ENCODE results near the gene CDR2. TPM values are rescaled to one million over a fixed set of nuclear protein-coding genes. Genes with fewer than 3 reads are reported as not detected.
"Not testable (repeated sequence)": the region's sequence is repeated elsewhere in the genome, so short reads cannot be mapped to it uniquely, and the experiment has no call there.

CDR2 gene
- total and polyA plus RNA-seq, 2 donors (not counting 1 experiment from before 2014, with no cell fraction given) = 8.0 to 11.3 TPM

GRCh38 chr16:22419908-22420307 lies 45.5 kb upstream of the CDR2 start:
- no peak for TF ChIP-seq CTCF (IDR thresholded peaks at IDR 0.05)
- TF ChIP-seq EZH2 (IDR thresholded peaks at IDR 0.05; ENCODE audit: borderline replicate concordance, insufficient read depth, low read depth, low read length, poor library complexity, severe bottlenecking) = no peak
- Histone ChIP-seq H3K4me2 (replicated peaks; ENCODE audit: low read depth, low read length, poor library complexity, severe bottlenecking) (no peak overlapping the region), H4K20me1 (ENCODE audit: control insufficient read depth, insufficient read depth, low read length, poor library complexity, severe bottlenecking) (no peaks in the 10 kb centered on the region), H3K27ac (ENCODE audit: low read length in 2 of 2) (no peak overlapping the region), H3K9me3 (ENCODE audit: control extremely low read depth in 1 of 3, control insufficient read depth in 2 of 3, insufficient read depth in 1 of 3, low read length in 2 of 3) (no peaks in the 10 kb centered on the region), H3K27me3 (replicated peaks in 1 of 4; ENCODE audit: control extremely low read depth in 1 of 4, control insufficient read depth in 3 of 4, insufficient read depth in 4 of 4, low read length in 3 of 4) (no peaks in the 10 kb centered on the region), H3K9ac (ENCODE audit: low read length) (no peak overlapping the region), H3K4me1 (ENCODE audit: control insufficient read depth in 2 of 2, insufficient read depth in 2 of 2, low read length in 2 of 2) (no peaks in the 10 kb centered on the region), H3K79me2 (ENCODE audit: control insufficient read depth, insufficient read depth, low read length) (no peaks in the 10 kb centered on the region), H3K36me3 (replicated peaks in 1 of 2; ENCODE audit: control extremely low read depth in 1 of 2, control insufficient read depth in 1 of 2, extremely low read depth in 1 of 2, insufficient read depth in 2 of 2, low read length in 1 of 2) (peaks cover 0 to 16% of the 10 kb centered on the region in 2 experiments), H3K4me3 (ENCODE audit: control extremely low read depth in 1 of 5, extremely low read depth in 1 of 5, insufficient read depth in 1 of 5, low read depth in 2 of 5, low read length in 4 of 5) (no peak overlapping the region), H2AFZ (ENCODE audit: insufficient read depth, low read depth, low read length, poor library complexity, severe bottlenecking) (no peak overlapping the region)
- intact Hi-C loops (cut with micrococcal nuclease) = no loop called here
- DNase-seq (no peak), ATAC-seq (ENCODE audit: low read depth) (no peak)
- ChIA-PET CTCF (no interaction called here), POLR2A (no interaction called here)
- H3K27me3 Mint-ChIP-seq = no peaks in the 10 kb centered on the region
- H3K4me1 Mint-ChIP-seq = no peaks in the 10 kb centered on the region
- no peak overlapping the region for H3K4me3 Mint-ChIP-seq
- H3K9me3 Mint-ChIP-seq (ENCODE audit: insufficient read depth) = no peaks in the 10 kb centered on the region
- H3K27ac Mint-ChIP-seq = no peak overlapping the region
- WGBS (ENCODE audit: insufficient coverage) = 99% methylated on average over 10 of the region's 11 CpGs

GRCh38 chr16:22418826-22419225 lies 44.4 kb upstream of the CDR2 start:
- 100% methylated on average over 1 of the region's 3 CpGs for WGBS (ENCODE audit: insufficient coverage)
- Histone ChIP-seq H3K79me2 (ENCODE audit: control insufficient read depth, insufficient read depth, low read length) (no peaks in the 10 kb centered on the region), H3K27ac (ENCODE audit: low read length in 2 of 2) (no peak overlapping the region), H3K27me3 (replicated peaks in 1 of 4; ENCODE audit: control extremely low read depth in 1 of 4, control insufficient read depth in 3 of 4, insufficient read depth in 4 of 4, low read length in 3 of 4) (no peaks in the 10 kb centered on the region), H3K9me3 (ENCODE audit: control extremely low read depth in 1 of 3, control insufficient read depth in 2 of 3, insufficient read depth in 1 of 3, low read length in 2 of 3) (no peaks in the 10 kb centered on the region), H3K36me3 (replicated peaks in 1 of 2; ENCODE audit: control extremely low read depth in 1 of 2, control insufficient read depth in 1 of 2, extremely low read depth in 1 of 2, insufficient read depth in 2 of 2, low read length in 1 of 2) (peaks cover 0 to 15% of the 10 kb centered on the region in 2 experiments), H4K20me1 (ENCODE audit: control insufficient read depth, insufficient read depth, low read length, poor library complexity, severe bottlenecking) (no peaks in the 10 kb centered on the region), H3K9ac (ENCODE audit: low read length) (no peak overlapping the region), H3K4me2 (replicated peaks; ENCODE audit: low read depth, low read length, poor library complexity, severe bottlenecking) (no peak overlapping the region), H2AFZ (ENCODE audit: insufficient read depth, low read depth, low read length, poor library complexity, severe bottlenecking) (no peak overlapping the region), H3K4me3 (ENCODE audit: control extremely low read depth in 1 of 5, extremely low read depth in 1 of 5, insufficient read depth in 1 of 5, low read depth in 2 of 5, low read length in 4 of 5) (no peak overlapping the region), H3K4me1 (ENCODE audit: control insufficient read depth in 2 of 2, insufficient read depth in 2 of 2, low read length in 2 of 2) (no peaks in the 10 kb centered on the region)
- ChIA-PET CTCF (no interaction called here), POLR2A (interaction anchor here (0.7 kb wide), 1 partner anchor 48 kb away, joined by 12 read pairs; no protein-coding TSS in a partner anchor)
- Mint-ChIP-seq H3K4me1 (no peaks in the 10 kb centered on the region), H3K4me3 (no peak overlapping the region), H3K27me3 (no peaks in the 10 kb centered on the region), H3K9me3 (ENCODE audit: insufficient read depth) (no peaks in the 10 kb centered on the region), H3K27ac (no peak overlapping the region)
- TF ChIP-seq EZH2 (IDR thresholded peaks at IDR 0.05; ENCODE audit: borderline replicate concordance, insufficient read depth, low read depth, low read length, poor library complexity, severe bottlenecking) (no peak), CTCF (IDR thresholded peaks at IDR 0.05) (no peak)
- intact Hi-C loops (cut with micrococcal nuclease) = no loop called here
- ATAC-seq (ENCODE audit: low read depth) (no peak), DNase-seq (no peak)

GRCh38 chr16:22417798-22418197 lies 43.4 kb upstream of the CDR2 start:
- H3K27me3 ChIP-seq (replicated peaks in 1 of 4; ENCODE audit: control extremely low read depth in 1 of 4, control insufficient read depth in 3 of 4, insufficient read depth in 4 of 4, low read length in 3 of 4); H3K4me1 ChIP-seq (ENCODE audit: control insufficient read depth in 2 of 2, insufficient read depth in 2 of 2, low read length in 2 of 2); H3K4me2 ChIP-seq (replicated peaks; ENCODE audit: low read depth, low read length, poor library complexity, severe bottlenecking); H3K9me3 Mint-ChIP-seq (ENCODE audit: insufficient read depth); ATAC-seq (ENCODE audit: low read depth); H3K27ac Mint-ChIP-seq; H3K9ac ChIP-seq (ENCODE audit: low read length); H3K4me1 Mint-ChIP-seq; POLR2A ChIA-PET; H3K27me3 Mint-ChIP-seq; H3K9me3 ChIP-seq (ENCODE audit: control extremely low read depth in 1 of 3, control insufficient read depth in 2 of 3, insufficient read depth in 1 of 3, low read length in 2 of 3); DNase-seq; H3K79me2 ChIP-seq (ENCODE audit: control insufficient read depth, insufficient read depth, low read length); H3K4me3 ChIP-seq (ENCODE audit: control extremely low read depth in 1 of 5, extremely low read depth in 1 of 5, insufficient read depth in 1 of 5, low read depth in 2 of 5, low read length in 4 of 5); H2AFZ ChIP-seq (ENCODE audit: insufficient read depth, low read depth, low read length, poor library complexity, severe bottlenecking); H3K4me3 Mint-ChIP-seq; H4K20me1 ChIP-seq (ENCODE audit: control insufficient read depth, insufficient read depth, low read length, poor library complexity, severe bottlenecking); intact Hi-C loops (cut with micrococcal nuclease); H3K27ac ChIP-seq (ENCODE audit: low read length in 2 of 2): not testable (repeated sequence)
- peaks cover 0 to 13% of the 10 kb centered on the region in 2 experiments for H3K36me3 ChIP-seq (replicated peaks in 1 of 2; ENCODE audit: control extremely low read depth in 1 of 2, control insufficient read depth in 1 of 2, extremely low read depth in 1 of 2, insufficient read depth in 2 of 2, low read length in 1 of 2)
- 98% methylated on average over 5 of the region's 6 CpGs for WGBS (ENCODE audit: insufficient coverage)
- CTCF ChIA-PET = interaction anchor here (0.6 kb wide), 1 partner anchor 9 kb away, joined by 3 read pairs; no protein-coding TSS in a partner anchor
